NCI-H510A treated with DMSO at 0.1 percent for 48 hours (cell line): ENCODE measurements around the gene NFS1.
A peak's percentile ranks its signal among the peaks of the same experiment; 100 is the strongest.

Experiments
- DNase-seq: peaks from one replicate; lab custom pipeline; 2025; lab: John Stamatoyannopoulos, UW

Gene NFS1

DNA sequence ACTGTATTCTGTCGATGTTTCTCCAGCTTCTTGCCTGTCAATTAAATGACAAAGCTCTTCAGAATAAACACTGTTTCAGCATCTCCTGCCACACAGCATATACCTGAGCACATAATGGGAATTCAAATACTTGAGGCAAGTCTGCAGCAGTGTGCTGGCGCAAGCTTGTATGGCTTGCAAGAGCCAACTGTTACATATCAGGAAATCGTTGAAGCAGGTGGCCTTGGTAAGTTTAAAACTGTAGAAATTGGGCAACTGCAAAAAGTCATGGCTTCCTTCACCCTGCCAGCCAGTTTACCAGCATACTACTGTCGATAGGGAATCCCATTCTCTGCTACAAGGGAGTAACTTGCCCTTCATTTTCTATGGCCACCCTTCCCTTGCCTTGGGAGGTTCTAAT, 57.4 kb downstream of the NFS1 start:
- DNase-seq, result no peak

DNA sequence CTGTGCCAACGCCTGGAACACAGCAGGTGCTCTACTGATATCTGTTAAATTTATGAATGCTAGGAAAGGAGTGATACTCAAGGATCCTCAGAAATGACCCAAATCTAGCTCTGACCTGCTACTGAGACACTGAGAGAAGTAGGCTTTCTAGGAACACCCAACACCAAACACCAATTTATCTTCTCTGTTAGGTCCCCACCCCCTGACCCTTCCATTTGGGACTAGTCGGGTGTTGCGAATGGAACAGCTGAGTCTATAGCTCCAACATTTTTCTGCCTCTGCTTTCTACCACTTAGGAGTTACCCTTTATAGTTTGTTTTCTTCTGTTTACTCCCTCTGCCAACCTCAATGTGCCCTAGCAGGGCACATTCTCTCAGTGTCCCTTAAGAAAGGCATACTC, 58.4 kb downstream of the NFS1 start:
- no peak for DNase-seq

DNA sequence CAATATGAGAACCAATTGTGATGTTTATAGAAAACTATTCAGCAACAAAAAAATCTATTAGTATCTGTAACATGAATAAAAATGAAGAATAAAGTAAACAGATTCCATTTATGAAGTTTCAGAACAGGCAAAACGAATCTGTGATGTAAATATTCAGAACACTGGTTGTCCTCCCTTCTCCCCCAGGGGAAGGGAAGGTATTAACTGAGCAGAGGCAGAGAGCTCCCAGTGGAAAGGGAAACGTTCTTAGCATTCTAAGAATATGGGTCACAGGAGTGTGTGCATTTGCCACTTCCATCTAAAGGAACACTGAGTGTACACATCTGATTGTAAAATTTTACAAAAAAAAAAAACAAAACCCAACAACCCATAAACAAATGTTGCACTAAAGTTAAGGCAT, 60.4 kb downstream of the NFS1 start:
- DNase-seq, result no peak

DNA sequence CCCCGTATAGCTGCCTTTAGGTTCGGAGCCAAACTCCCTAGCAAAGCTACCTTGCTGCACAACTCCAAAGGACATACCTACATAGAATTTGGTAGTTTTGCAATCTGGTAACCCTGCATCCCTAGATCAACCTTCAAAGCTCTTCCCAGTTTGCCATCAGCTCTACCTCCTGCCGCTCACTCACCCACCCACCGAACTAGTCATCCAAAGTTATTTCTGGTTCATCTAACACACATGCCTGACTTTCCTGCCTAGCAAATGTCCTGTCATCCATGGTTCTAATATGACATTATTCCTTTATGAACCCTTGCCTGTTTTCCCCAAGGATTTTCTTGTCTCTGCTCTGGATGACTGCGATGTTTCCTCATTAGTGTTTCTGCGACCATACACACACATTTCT, 61.9 kb downstream of the NFS1 start:
- no peak for DNase-seq

DNA sequence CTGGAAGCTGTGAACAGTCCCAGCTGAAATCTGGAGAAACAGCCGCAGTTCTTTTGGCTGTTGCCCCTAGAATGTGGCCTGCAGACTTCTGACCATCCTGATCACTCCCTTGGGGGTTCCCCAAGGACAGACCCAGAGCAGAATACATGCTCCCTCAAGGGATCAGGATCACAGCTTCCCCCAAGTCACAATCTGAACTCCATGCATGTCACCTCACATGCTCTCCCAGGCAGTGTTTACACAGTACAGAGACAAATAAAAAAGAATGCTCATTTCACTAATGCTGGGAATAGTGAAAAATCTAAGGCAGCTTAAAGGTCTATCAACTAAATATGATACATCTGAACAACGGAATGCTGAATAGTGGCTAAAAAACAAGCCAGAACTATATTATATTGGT, 63.1 kb downstream of the NFS1 start:
- DNase-seq, result no peak

DNA sequence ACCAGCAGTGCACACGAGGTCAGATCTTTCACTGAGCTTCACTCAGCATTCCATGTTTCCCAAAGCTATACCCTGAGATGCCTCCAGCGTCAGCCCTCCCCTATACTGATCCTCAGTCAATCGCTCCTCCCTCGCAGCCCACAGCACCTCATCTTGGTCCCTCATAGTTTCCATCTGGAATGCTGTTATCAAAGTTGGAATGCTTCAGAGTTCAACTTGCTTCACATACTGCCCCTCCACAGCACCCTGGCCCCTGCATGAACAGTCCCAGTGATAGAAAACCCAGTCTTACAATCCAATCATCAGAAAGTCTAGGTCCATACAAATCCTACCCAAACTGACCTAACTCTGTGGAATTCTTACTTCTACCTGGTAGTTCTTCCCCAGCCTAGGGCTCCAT, 63.5 kb downstream of the NFS1 start:
- DNase-seq, result no peak

DNA sequence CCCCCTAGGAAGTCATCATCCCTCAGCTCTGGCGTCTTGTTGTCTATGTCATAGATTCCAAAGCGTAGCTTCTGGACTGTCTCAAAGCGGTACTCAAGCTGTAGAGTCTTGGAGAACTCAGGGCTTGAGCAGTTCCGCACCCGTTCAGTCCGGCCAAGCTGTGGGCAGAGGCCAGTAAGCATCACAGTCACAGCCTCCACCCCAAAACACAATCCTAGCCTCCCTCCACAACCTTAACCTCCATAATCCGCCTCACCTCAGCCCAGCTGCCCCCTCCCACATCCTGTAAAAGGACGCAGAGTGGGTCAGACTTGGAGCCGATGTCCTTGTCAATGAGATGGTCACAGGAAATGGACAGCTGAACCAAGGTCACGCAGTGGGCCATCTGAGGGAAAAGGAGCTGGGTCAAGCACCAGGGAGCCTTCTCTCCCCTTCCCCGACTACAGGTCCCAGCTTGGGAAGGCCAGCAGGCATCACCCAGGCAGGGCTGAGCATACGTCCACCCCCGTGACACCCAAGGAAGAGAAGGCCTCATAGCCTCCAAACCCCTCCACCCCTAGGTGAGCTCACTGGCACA, 66.5 kb downstream of the NFS1 start:
- DNase-seq, result no peak

DNA sequence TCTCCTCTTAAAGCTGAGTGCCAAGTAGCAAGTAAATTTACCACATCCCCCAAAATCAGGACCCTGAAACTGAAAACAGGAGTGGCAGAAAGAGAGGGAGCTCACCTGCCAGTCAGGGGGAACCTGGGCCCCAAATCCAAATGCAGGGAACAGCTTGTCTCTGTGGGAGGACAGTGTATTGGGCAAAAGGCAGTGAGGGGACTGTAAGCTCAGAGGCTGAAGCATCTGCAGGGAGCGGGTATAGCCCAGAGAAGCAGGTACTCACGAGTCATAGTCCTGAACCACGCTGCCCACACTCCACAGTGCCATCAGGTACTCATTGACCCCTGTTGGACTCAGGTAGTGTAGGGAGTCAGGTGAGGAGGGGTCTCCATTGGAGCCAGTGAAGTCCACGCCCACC, 68.5 kb downstream of the NFS1 start:
- no peak for DNase-seq

DNA sequence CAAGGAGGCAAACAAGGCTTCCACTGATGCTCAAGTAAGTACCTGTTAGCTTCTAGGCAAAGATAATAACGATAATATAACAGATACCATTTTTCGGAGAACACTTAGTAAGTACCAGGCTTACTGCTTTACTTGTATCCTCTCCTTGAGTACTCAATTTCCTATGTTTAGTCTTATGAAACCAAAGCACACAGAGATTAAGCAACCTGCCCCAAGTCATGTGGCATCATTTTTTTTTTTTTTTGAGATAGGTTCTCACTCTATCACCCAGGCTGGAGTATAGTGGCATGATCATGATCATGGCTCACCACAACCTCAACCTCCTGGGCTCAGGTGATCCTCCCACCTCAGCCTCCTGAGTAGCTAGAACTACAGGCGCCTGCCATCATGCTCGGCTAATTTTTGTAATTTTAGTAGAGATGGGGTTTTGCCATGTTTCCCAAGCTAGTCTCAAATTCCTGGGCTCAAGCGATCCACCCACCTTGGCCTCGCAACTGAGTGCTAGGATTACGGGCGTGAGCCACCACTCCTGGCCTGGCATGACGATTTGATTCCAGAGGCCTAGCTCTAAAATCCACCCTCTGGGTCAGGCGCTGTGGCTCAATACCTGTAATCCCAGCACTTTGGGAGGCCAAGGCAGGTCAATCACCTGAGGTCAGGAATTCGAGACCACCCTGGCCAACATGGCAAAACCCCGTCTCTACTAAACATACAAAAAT, 69.6 kb downstream of the NFS1 start:
- no peak for DNase-seq

DNA sequence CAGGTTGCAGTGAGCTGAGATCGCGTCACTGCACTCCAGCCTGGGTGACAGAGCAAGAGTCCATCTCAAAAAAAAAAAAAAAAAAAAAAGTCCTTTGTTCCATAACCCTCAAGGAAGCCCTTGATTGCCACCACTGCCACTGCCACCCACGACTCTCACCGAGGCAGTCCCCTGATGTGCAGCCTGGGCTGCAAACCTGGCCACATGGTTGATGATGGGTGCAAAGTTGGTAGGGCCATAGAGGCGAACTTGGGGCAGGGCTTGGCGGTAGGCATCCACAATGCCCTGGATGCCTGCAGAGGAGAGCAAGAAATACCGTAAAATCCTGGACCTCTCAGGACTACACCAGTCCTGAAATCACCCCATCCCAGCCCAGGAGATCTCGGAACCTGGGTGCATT, 72.0 kb downstream of the NFS1 start:
- DNase-seq, result no peak

DNA sequence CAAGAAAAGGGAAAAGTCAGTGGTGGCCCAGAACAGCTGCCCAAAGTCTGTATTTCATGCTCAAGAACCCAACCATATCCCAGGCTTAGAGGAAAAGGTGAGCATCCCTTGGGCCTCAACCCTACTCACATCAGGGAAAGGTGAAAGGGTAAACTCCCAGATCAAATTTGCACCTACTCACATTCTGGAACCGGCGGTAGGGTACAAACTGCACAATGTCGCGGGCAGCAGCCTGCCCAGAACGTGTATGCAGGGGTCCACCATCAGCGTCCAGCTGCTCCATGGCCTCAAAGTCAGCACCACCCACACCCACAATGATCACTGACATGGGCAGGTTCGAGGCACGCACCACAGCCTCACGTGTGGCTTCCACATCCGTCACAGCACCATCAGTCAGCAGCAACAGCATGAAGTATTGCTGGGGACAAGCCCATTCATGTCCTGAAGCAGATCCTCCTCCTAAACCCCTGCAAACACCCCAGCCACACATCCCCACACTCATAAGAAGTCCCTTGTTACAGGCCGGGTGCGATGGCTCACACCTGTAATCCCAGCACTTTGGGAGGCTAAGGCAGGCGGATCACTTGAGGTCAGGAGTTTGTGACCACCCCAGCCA, 72.7 kb downstream of the NFS1 start:
- no peak for DNase-seq

DNA sequence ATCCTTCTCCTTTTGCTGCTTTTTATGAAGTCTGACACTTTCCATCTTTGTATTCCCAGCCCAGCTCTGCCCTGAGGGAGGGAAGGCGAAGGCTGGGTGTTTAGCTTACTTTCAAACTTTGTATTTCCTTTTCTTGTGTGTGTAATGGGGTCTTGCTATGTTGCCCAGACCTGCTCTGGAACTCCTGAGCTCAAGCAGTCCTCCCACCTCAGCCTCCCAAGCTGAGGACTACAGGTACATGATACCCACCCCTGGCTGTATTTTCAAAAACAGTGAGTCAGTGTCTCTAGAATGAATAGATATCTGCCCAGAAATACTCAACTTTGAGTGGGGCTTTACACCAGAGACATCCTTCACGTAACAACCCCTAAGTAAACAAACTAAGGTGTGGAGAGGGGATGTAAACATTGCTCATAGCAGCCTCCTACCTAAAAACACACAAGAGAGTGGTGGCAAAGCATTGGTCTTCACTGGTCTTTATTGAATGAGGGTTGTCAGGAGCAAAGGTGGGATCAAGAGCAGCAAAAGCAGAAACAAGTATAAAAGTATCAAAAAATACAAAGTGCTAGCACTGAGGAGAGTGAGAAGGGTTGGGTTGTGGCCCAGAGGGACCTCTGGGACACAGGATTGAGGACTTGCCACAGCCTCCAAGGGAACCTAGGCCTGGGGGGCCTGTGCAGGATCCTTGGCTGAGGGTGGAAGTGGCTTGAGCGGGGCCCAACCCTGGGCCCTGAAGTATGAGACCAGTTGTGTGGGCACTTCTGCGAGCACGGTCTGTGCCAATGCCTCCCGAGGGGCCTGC, 73.4 kb downstream of the NFS1 start:
- DNase-seq, result no peak

DNA sequence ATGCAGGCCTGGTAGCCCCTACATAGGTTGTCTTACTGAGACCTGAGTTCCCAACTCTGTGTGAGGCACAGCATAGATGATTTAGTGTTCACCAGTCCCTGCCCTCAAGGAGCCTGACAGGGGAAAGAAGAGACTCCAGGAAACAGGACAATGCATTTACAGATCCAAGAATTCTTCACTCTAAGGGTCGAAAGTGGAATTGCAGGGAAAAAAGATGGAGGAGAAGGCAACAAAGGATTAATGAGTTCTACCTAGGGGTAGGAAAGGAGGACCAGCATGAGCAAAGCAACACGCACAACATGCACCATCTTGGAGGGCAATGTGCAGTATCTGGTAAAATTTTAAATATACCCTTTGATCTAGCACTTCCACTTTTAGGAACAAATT, 77.6 kb downstream of the NFS1 start:
- DNase-seq, result no peak

DNA sequence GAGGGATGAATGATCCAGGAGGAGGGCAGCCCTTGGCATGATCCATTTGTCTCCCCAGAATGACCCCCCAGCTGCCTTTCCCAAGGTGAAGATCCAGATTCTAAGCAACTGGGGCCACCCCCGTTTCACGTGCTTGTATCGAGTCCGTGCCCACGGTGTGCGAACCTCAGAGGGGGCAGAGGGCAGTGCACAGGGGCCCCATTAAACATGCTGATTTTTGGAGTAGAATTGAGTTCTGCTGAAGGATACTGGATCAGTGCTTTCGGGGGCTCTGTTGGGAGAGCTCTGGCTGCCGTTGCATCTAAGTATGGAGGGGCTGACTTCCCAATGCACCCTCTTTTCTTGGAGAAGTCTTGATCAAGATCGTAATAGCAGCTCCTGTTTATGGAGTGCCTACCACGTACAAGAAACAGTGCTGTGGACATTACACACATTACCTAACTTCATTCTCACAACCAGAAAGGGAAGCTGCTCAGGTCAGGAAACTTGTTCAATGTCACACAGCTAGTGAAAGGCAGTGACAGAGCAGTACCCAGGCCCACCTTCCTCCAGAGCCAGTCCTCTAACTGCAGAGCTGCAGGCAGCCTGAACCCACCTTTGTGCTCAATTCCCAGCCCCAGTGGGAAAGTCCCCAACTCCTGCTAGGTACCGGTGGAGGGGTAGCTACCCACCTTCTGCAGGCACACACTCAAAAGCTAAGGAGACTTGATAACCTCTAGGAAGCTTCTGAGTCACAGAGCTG, 78.2 kb downstream of the NFS1 start:
- no peak for DNase-seq

DNA sequence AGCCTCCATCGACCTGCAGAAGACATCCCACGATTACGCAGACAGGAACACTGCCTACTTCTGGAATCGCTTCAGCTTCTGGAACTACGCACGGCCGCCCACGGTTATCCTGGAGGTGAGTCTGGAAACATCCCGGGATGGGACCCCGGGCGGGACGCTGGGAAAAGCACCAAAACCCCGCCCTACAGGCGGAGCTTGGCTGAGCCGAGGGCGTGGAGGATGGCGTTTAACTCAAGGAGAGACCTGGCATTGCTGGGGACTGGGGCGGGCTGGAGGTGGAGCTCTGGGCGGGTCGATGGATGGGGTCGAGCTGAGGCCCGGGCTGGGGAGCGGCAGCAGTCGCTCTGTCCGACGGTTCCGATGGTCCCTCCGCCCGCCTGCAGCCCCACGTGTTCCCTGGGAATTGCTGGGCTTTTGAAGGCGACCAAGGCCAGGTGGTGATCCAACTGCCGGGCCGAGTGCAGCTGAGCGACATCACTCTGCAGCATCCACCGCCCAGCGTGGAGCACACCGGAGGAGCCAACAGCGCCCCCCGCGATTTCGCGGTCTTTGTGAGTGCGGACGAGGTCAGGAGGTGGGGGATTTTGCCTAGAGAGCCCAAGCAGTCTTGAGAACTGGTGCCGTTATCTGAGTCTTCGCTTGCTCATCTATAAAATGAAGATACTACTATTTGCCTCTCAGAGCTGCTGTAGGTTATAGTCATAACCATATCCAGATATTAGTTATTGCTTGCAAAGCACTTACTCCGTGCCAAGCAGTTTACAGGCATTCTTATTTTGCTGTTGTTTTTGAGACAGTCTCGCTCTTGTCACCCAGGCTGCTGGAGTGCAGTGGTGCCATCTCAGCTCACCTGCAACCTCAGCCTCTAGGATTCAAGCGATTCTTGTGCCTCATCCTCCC, 79.7 kb downstream of the NFS1 start:
- peak; percentile 95 for DNase-seq

DNA sequence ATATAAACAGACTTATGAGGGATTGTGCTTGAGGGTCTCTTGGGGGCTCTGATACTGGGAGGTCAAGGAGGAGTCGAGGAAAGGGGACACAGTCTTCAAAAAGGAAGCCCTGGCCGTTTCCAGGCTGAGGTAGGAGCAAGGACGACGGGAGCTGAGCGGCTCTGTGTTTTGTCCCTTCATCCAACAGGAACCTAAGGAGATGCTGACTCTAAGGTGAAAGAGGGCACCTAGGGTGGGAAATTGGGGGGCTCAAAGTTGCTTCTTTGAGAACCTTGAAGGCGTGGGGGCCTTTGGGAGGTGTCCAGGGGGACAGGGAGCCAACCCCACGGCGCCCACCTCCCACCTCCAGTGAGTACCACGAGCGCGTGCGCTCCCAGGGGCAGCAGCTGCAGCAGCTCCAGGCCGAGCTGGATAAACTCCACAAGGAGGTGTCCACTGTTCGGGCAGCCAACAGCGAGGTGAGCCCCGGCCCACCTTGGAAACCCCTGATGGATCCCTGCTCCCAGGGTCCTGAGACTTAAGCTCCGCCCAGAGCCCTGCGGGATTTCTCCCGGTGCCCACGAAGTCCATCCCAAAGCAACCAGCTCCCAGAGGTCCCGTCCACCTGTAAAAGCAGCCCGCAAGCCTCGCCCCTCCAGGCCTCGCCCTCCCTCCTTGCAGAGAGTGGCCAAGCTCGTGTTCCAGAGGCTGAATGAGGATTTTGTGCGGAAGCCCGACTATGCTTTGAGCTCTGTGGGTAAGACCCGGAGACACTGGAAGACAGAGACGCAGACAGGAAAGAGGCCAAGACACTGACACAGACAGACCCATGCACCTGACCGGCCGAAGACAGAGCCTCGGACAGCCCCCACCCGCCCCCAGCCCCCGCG, 80.7 kb downstream of the NFS1 start:
- DNase-seq, result peak; percentile 14
